GM10847 (cell line): ENCODE data around the gene ZDHHC8.

Source experiments
- POLR2A ChIP-seq: IDR thresholded peaks from 2 replicates; pipeline ENCODE4 v1.6.1; 2011; ENCODE audit not compliant: insufficient read length; ENCODE audit errors: extremely low read depth

The ZDHHC8 gene

DNA sequence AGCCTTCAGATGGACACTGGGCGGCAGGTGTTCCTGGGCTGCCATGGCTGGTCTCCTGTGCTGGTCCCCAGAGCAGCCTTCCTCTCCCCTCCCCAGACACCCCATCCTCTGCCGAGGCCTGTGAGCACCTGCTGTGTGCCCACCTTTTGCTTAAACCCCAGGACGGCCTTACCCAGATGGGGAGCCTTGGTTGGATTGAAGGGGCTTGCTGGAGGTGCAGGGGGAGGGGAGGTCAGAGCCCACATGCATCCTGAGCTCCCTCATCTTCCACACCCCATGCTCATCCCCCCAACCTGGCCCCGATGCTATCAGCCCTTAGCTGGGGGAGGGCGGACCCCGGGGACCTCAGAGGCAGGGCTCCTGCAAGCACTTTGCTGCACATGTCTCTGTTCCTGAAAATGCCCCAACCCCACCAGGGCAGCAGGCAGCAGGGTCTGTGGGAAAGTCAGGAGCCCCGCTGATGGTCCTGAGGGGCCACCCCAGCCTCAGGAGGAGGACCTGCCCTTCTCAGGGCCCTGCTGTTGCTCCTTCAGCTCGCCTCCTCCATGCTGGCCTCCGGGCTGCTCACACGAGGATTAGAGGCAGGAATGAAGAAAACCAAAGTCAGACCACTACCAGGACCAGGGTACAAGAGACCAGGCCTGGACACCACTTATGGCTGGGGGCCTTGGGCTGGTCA, 60.8 kb downstream of the ZDHHC8 start:
- no peak for TF ChIP-seq POLR2A

DNA sequence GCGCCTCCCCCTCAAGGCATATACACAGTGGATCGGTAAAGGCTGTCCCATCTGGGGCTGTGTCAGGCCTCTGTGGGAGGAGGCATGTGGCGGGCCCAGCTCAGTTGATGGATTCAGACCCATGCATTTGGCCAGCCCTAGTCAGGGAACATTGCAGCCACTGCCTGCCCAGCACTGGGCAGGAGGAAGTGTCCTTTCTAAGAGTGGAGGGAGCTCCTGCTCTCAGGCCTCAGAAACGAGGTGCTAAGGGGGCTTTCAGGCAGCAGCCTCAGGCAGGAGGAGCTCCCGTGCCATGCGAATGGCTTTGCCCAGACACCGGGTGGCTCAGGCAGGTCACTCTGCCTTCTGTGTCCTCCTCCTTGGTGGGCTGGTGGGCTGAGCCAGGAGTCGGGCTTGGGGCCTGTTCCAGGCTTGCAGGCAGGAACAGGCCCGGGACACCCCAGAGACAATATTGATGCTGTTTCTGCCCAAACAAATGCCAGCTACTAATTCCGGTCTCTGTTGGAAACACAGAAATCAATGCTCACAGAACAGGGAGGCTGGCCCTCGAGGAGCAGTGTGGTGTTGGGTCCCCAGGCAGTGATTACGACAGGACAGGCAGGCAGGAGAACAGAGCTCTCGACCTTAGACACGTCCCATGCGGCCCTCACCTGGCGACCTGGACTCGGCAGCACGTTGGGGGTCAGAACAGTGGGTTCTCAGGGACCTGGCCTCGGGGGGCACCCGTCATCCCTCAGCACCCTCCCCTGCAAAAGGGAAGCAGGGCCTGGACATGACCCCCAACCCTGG, 61.6 kb downstream of the ZDHHC8 start:
- no peak for TF ChIP-seq POLR2A

- TF ChIP-seq POLR2A = no peak
These were observed 62.3 kb downstream of the ZDHHC8 start for GRCh38 chr22:20193761-20194494.

DNA sequence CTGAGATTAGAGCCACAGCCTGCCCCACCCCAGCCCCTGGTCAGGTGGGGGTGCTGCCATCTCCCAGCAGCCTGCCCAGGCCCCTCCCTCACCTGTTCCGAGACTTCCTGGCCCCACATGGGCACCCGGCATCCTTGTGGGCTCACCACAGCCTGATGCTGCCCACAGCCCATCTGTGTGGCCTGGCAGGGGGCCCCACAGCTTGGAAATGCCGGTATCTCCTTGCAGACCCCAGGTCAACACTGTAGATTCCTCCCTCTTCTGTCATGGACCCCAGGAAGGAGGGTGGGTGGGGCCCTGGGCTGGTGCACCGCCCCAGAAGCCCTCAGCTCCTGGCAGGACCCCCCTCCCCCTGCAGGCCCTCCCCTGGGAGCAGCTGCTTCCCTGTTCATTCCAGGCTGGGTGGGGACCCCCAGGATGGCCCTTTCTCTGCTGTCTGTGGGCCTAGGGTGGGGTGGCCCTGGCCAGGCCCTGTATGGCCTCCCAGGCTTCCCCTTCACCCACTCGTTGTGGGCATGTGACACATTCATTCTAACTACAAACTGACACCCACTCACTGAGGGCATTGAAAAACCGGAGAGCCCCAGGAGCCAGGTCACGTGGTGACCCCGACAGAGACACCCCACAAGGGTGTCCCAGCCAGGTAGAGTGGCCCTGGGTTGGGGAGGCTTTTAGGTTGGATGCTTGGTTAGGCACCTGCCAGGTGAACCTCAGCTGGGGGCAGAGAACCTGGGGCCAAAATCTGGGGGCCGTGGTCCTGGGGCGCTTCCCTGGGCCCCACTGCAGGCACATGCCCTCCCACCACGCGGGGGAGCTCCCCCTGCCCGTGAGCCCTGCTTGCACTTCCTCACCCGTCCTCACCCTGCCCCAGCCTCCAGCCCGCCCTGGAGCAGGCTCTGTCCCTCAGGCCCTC, 63.3 kb downstream of the ZDHHC8 start:
- no peak for TF ChIP-seq POLR2A

DNA sequence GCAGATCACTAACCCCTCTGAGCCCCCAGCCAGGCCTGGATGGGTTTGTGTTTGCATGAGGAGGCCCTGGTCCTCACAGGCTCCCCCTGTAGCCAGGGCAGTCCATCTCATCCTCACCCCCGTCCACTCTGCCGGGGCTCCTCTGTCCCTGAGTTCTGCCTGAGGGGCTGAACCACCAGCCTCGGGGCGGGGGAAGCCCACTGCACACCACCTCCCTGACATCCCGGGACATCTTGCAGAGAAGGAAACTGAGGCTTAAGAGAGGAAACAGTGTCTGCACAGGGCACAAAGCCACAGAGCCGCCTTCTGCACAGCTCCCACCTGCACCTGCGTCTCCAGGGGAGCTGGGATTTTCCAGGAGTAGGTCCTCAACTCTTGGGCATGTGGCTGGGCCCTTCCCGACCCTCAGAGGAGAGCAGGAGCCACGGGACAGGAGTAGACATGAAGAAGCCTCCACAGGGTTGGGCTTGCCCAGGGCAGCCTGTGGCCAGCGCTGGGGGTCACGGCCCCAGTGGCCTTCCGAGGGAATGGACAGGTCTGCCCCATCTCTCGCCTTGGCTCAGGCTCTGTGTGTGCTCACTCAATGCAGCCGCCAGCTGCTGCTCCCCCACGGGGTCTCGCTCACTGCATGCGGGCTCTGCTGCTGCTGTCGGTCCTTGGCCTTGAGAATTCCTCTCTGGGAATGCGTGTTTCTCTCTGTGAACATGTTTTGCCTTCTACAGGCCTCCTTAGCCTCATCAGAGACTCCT, 64.7 kb downstream of the ZDHHC8 start:
- no peak for TF ChIP-seq POLR2A
